ENCODE measurements around the gene ANXA10. TPM values are rescaled to one million over a fixed set of nuclear protein-coding genes. Genes with fewer than 3 reads are reported as not detected.

Gene ANXA10
- total RNA-seq, 2 donors from 2014 or later = not detected

DNA sequence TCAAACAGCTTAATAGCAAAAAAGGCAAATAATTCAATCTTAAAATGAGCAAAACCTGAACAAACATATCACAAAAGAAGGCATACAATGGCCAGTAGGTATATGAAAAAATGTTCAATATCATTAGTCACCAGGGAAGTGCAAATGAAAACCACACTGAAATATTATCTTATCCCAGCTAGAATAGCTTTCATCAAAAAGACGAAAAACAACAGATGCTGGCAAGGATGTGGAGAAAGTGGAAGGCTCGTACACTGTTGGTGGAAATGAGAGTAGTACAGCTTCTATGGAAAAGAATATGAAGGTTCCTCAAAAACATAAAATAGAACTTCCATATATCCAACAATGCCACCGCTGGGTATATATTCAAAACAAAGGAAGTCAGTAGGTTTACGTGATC lies 29.3 kb upstream of the ANXA10 start:
- WGBS = 89% methylated on average over 4 of the region's 4 CpGs
- intact Hi-C loops (cut with DNase I) = no loop called here
- no peak for TF ChIP-seq POLR2A (IDR thresholded peaks at IDR 0.05)
- TF ChIP-seq, protein P1, sequence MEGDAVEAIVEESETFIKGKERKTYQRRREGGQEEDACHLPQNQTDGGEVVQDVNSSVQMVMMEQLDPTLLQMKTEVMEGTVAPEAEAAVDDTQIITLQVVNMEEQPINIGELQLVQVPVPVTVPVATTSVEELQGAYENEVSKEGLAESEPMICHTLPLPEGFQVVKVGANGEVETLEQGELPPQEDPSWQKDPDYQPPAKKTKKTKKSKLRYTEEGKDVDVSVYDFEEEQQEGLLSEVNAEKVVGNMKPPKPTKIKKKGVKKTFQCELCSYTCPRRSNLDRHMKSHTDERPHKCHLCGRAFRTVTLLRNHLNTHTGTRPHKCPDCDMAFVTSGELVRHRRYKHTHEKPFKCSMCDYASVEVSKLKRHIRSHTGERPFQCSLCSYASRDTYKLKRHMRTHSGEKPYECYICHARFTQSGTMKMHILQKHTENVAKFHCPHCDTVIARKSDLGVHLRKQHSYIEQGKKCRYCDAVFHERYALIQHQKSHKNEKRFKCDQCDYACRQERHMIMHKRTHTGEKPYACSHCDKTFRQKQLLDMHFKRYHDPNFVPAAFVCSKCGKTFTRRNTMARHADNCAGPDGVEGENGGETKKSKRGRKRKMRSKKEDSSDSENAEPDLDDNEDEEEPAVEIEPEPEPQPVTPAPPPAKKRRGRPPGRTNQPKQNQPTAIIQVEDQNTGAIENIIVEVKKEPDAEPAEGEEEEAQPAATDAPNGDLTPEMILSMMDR (IDR thresholded peaks at IDR 0.05) = no peak
- TF ChIP-seq POLR2AphosphoS5 (IDR thresholded peaks at IDR 0.05) = no peak

DNA sequence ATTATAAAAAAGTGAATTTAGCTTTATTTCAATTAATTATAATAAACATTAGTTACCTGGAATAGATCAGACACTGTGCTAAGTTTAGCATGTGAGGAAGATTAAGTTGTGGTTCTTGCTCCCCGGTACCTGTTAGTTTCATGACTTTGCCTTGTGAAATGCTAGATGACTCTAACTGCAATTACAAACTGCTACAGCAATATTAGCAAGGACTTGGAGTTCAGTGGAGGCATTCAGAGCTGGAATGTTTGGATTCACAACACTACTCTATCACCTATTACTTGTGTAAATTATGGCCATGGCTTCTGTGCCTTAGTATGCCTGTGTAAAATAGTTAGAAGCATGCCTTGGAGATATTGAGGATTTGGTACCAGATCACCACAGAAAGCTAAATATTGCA lies 21.4 kb upstream of the ANXA10 start:
- intact Hi-C loops (cut with DNase I) = loop anchor here (10.0 kb wide), 2 partner anchors 1046 to 1906 kb away; no protein-coding TSS in a partner anchor
- H3K27ac ChIP-seq = no peak overlapping the region
- no peak for DNase-seq (ENCODE audit: low spot score)
- H3K9me3 ChIP-seq = no peaks in the 10 kb centered on the region
- H3K4me1 ChIP-seq (replicated peaks) = no peaks in the 10 kb centered on the region
- TF ChIP-seq POLR2AphosphoS5 (IDR thresholded peaks at IDR 0.05) = no peak
- TF ChIP-seq, protein P1 (IDR thresholded peaks at IDR 0.05) = no peak
- no peak for TF ChIP-seq POLR2A (IDR thresholded peaks at IDR 0.05)
- H3K36me3 ChIP-seq = no peaks in the 10 kb centered on the region
- no peak overlapping the region for H3K4me3 ChIP-seq
- WGBS = 80% methylated on average over 1 of the region's 1 CpG
- H3K27me3 ChIP-seq (replicated peaks; ENCODE audit: insufficient read depth) = no peaks in the 10 kb centered on the region

More for the DNA sequence above, 29.3 kb upstream of the ANXA10 start:
- DNase-seq (ENCODE audit: low spot score) = no peak
- no peaks in the 10 kb centered on the region for H3K4me1 ChIP-seq (replicated peaks)
- H3K27ac ChIP-seq = no peak overlapping the region
- no peaks in the 10 kb centered on the region for H3K36me3 ChIP-seq
- no peak overlapping the region for H3K4me3 ChIP-seq
- no peaks in the 10 kb centered on the region for H3K9me3 ChIP-seq
- no peaks in the 10 kb centered on the region for H3K27me3 ChIP-seq (replicated peaks; ENCODE audit: insufficient read depth)

DNA sequence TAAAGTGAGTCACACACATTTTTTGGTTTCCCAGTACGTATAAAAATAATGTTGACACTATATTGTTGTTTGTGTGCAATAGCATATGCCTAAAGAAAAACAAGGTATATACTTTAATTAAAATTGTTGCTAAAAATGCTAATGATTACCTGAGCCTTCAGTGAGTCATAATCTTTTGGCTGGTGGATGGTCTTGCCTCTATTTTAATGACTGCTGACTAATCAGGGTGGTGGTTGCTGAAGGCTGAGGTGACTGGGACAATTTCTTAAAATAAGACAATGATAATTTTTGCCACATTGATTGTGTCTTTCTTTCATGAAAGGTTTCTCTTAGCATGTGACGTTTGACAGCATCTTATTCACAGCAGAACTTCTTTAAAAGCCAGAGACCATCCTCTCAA lies 21.0 kb upstream of the ANXA10 start:
- H3K27ac ChIP-seq = no peak overlapping the region
- H3K4me3 ChIP-seq = no peak overlapping the region
- intact Hi-C loops (cut with DNase I) = loop anchor here (10.0 kb wide), 2 partner anchors 1047 to 1907 kb away; no protein-coding TSS in a partner anchor
- 85% methylated on average over 2 of the region's 2 CpGs for WGBS
- no peak for DNase-seq (ENCODE audit: low spot score)
- TF ChIP-seq POLR2AphosphoS5 (IDR thresholded peaks at IDR 0.05) (no peak), POLR2A (IDR thresholded peaks at IDR 0.05) (no peak)
- TF ChIP-seq, protein P1 (IDR thresholded peaks at IDR 0.05) = no peak
- no peaks in the 10 kb centered on the region for H3K4me1 ChIP-seq (replicated peaks)
- no peaks in the 10 kb centered on the region for H3K36me3 ChIP-seq
- H3K9me3 ChIP-seq = no peaks in the 10 kb centered on the region
- H3K27me3 ChIP-seq (replicated peaks; ENCODE audit: insufficient read depth) = no peaks in the 10 kb centered on the region

DNA sequence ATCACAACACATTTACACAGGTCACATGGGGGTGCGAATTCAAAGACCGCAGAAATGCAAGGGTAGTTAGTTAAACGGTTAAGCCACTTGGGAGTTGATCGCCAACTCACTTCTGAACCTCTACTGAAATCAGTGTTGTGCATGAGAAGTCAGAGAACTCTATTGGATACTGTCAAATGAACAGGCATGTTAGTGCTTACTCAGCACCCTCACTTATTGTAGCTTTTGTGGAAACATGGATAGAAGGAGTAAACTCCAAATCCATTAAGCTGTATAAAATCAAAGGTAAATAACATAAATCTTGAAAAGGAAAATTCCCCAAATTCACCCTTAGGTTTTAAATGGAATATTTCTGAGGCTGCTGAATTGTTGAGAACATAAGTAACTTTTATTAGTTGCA lies 17.5 kb upstream of the ANXA10 start:
- Histone ChIP-seq H3K9me3 (no peaks in the 10 kb centered on the region), H3K27me3 (replicated peaks; ENCODE audit: insufficient read depth) (no peaks in the 10 kb centered on the region), H3K4me3 (no peak overlapping the region), H3K27ac (no peak overlapping the region), H3K4me1 (replicated peaks) (no peaks in the 10 kb centered on the region), H3K36me3 (no peaks in the 10 kb centered on the region)
- no peak for DNase-seq (ENCODE audit: low spot score)
- intact Hi-C loops (cut with DNase I) = loop anchor here (10.0 kb wide), 2 partner anchors 1050 to 1910 kb away; no protein-coding TSS in a partner anchor
- TF ChIP-seq, protein P1 (IDR thresholded peaks at IDR 0.05) = no peak
- TF ChIP-seq POLR2A (IDR thresholded peaks at IDR 0.05) = no peak
- no peak for TF ChIP-seq POLR2AphosphoS5 (IDR thresholded peaks at IDR 0.05)
- WGBS = 92% methylated on average over 4 of the region's 4 CpGs

DNA sequence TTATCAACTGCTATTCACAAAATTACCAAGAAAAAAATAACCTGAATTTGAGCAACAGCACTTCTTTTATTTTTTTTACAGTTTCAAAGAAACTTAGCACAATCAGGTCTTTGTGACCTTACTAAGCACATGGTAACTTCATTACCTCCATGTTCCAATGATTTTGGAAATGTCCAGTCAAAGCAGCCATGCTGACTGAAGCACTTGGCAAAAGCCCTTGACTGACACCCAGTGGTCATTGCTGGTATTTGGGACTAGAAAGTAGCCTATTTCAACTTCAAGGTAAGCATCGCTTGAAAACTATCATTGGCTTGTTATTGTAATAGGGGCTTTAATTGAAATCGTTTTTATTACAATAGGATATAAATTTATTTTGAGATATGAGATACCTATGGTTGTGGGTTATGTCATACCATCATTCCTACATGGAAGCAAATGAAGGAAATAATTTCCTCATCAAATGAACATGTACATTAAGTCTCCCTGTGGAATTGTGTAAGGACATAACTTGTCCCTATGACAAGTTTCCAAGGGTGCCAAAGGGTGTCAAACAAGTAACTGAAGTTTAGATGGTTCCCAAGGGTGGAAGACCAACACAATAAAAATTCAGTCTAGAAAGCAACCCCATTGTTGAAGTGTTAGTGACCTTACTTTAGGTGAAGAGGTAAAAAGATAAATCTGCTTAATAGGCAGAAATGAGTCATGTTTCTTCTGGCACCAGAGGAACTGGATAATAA lies 15.2 kb upstream of the ANXA10 start:
- 5% methylated on average over 2 of the region's 2 CpGs for WGBS
- Histone ChIP-seq H3K36me3 (no peaks in the 10 kb centered on the region), H3K4me1 (replicated peaks) (no peaks in the 10 kb centered on the region), H3K27ac (no peak overlapping the region), H3K9me3 (no peaks in the 10 kb centered on the region), H3K27me3 (replicated peaks; ENCODE audit: insufficient read depth) (no peaks in the 10 kb centered on the region), H3K4me3 (no peak overlapping the region)
- TF ChIP-seq, protein P1 (IDR thresholded peaks at IDR 0.05) = peak; percentile 44 to 79 (median 68)
- no peak for TF ChIP-seq POLR2A (IDR thresholded peaks at IDR 0.05)
- intact Hi-C loops (cut with DNase I) = loop anchor here (10.0 kb wide), 2 partner anchors 1052 to 1912 kb away; no protein-coding TSS in a partner anchor
- DNase-seq (ENCODE audit: low spot score) = peak; percentile 61
